ENCODE data around the gene PRDM16.
"Not testable (repeated sequence)": the region's sequence is repeated elsewhere in the genome, so short reads cannot be mapped to it uniquely, and the experiment has no call there.

Gene PRDM16

GRCh38 chr1:3084726-3085125, 15.7 kb downstream of the PRDM16 start:
- no peak for DNase-seq

- DNase-seq = no peak
These were observed 16.7 kb downstream of the PRDM16 start for GRCh38 chr1:3085721-3086120.

GRCh38 chr1:3086272-3086974, 17.4 kb downstream of the PRDM16 start:
- DNase-seq = no peak

- DNase-seq = no peak
These were observed 18.0 kb downstream of the PRDM16 start for GRCh38 chr1:3087049-3087448.

GRCh38 chr1:3087946-3088668, 19.1 kb downstream of the PRDM16 start:
- not testable (repeated sequence) for DNase-seq

- DNase-seq = no peak
These were observed 20.5 kb downstream of the PRDM16 start for GRCh38 chr1:3089490-3089889.

GRCh38 chr1:3091334-3091733, 22.3 kb downstream of the PRDM16 start:
- no peak for DNase-seq

- DNase-seq = no peak
These were observed 23.5 kb downstream of the PRDM16 start for GRCh38 chr1:3092530-3092929.

GRCh38 chr1:3093898-3094626, 25.1 kb downstream of the PRDM16 start:
- no peak for DNase-seq

GRCh38 chr1:3094863-3095780, 26.1 kb downstream of the PRDM16 start:
- no peak for DNase-seq

GRCh38 chr1:3096345-3096744, 27.3 kb downstream of the PRDM16 start:
- no peak for DNase-seq

- no peak for DNase-seq
These were observed 28.2 kb downstream of the PRDM16 start for GRCh38 chr1:3097231-3097630.

GRCh38 chr1:3097861-3098260, 28.9 kb downstream of the PRDM16 start:
- no peak for DNase-seq

- DNase-seq = no peak
These were observed 30.9 kb downstream of the PRDM16 start for GRCh38 chr1:3099861-3100260.

- no peak for DNase-seq
These were observed 32.3 kb downstream of the PRDM16 start for GRCh38 chr1:3101124-3101939.

- DNase-seq = no peak
These were observed 33.6 kb downstream of the PRDM16 start for GRCh38 chr1:3102641-3103040.

GRCh38 chr1:3103967-3104677, 35.1 kb downstream of the PRDM16 start:
- DNase-seq = no peak

- no peak for DNase-seq
These were observed 36.3 kb downstream of the PRDM16 start for GRCh38 chr1:3105167-3105863.

- no peak for DNase-seq
These were observed 37.2 kb downstream of the PRDM16 start for GRCh38 chr1:3106216-3106615.

- no peak for DNase-seq
These were observed 38.2 kb downstream of the PRDM16 start for GRCh38 chr1:3107201-3107600.

- DNase-seq = no peak
These were observed 40.4 kb downstream of the PRDM16 start for GRCh38 chr1:3109355-3109754.

Data from NCI-H1048 (cell line).